ENCODE data around the gene CMTM8.

CMTM8 gene

GRCh38 chr3:32326795-32327194 lies 88.3 kb downstream of the CMTM8 start:
- Histone ChIP-seq H2BK5ac (ENCODE audit: low read depth, low read length, poor library complexity) (no peak overlapping the region), H4K91ac (ENCODE audit: low read depth, low read length) (no peak overlapping the region), H3K27ac (ENCODE audit: low read depth, low read length) (no peak overlapping the region), H3K9ac (ENCODE audit: low read length) (no peak overlapping the region), H3K14ac (ENCODE audit: low read length) (no peak overlapping the region), H3K36me3 (ENCODE audit: control insufficient read depth in 1 of 2, insufficient read depth in 2 of 2, low read length in 2 of 2) (no peaks in the 10 kb centered on the region), H3K4ac (ENCODE audit: low read depth, low read length) (no peak overlapping the region), H2BK120ac (ENCODE audit: insufficient read depth, low read length, poor library complexity) (no peak overlapping the region), H3K18ac (ENCODE audit: low read length) (no peak overlapping the region), H2AFZ (ENCODE audit: insufficient read depth, low read length, poor library complexity) (no peak overlapping the region), H4K8ac (ENCODE audit: low read depth, low read length) (no peak overlapping the region), H4K12ac (ENCODE audit: low read depth, low read length) (no peak overlapping the region), H3K79me1 (ENCODE audit: low read length) (no peaks in the 10 kb centered on the region), H2BK12ac (ENCODE audit: low read length) (no peak overlapping the region), H3K9me3 (ENCODE audit: insufficient read depth, low read depth, low read length) (no peaks in the 10 kb centered on the region), H3K4me1 (ENCODE audit: control insufficient read depth in 1 of 2, insufficient read depth in 2 of 2, low read length in 2 of 2) (no peaks in the 10 kb centered on the region), H3K23ac (ENCODE audit: low read length) (no peak overlapping the region), H2AK5ac (ENCODE audit: low read length) (no peak overlapping the region), H3K4me2 (ENCODE audit: low read length) (no peak overlapping the region), H3K27me3 (ENCODE audit: insufficient read depth, low read length) (no peaks in the 10 kb centered on the region), H3K79me2 (ENCODE audit: control insufficient read depth, insufficient read depth, low read length, poor library complexity) (peaks cover 2% of the 10 kb centered on the region), H3K4me3 (ENCODE audit: low read depth, low read length) (no peak overlapping the region)
- DNase-seq = no peak
- no CpG with 5 or more reads among the region's 2 CpGs for WGBS (ENCODE audit: extremely low coverage, insufficient coverage, insufficient read length)

GRCh38 chr3:32334675-32335074 lies 96.2 kb downstream of the CMTM8 start:
- Histone ChIP-seq H3K18ac (ENCODE audit: low read length) (no peak overlapping the region), H3K4ac (ENCODE audit: low read depth, low read length) (no peak overlapping the region), H3K4me1 (ENCODE audit: control insufficient read depth in 1 of 2, insufficient read depth in 2 of 2, low read length in 2 of 2) (peaks cover 17 to 23% of the 10 kb centered on the region in 2 experiments), H2BK5ac (ENCODE audit: low read depth, low read length, poor library complexity) (no peak overlapping the region), H4K12ac (ENCODE audit: low read depth, low read length) (no peak overlapping the region), H2BK120ac (ENCODE audit: insufficient read depth, low read length, poor library complexity) (no peak overlapping the region), H3K27me3 (ENCODE audit: insufficient read depth, low read length) (no peaks in the 10 kb centered on the region), H2AFZ (ENCODE audit: insufficient read depth, low read length, poor library complexity) (no peak overlapping the region), H3K9ac (ENCODE audit: low read length) (no peak overlapping the region), H3K79me1 (ENCODE audit: low read length) (peaks cover 3% of the 10 kb centered on the region), H4K91ac (ENCODE audit: low read depth, low read length) (peak overlapping the region; percentile 48), H3K4me3 (ENCODE audit: low read depth, low read length) (no peak overlapping the region), H3K23ac (ENCODE audit: low read length) (no peak overlapping the region), H3K36me3 (ENCODE audit: control insufficient read depth in 1 of 2, insufficient read depth in 2 of 2, low read length in 2 of 2) (no peaks in the 10 kb centered on the region), H3K27ac (ENCODE audit: low read depth, low read length) (no peak overlapping the region), H3K79me2 (ENCODE audit: control insufficient read depth, insufficient read depth, low read length, poor library complexity) (no peaks in the 10 kb centered on the region), H2AK5ac (ENCODE audit: low read length) (no peak overlapping the region), H4K8ac (ENCODE audit: low read depth, low read length) (no peak overlapping the region), H3K14ac (ENCODE audit: low read length) (no peak overlapping the region), H3K9me3 (ENCODE audit: insufficient read depth, low read depth, low read length) (no peaks in the 10 kb centered on the region), H2BK12ac (ENCODE audit: low read length) (no peak overlapping the region), H3K4me2 (ENCODE audit: low read length) (no peak overlapping the region)
- DNase-seq = peak in 1 of 2 donors; percentile 8
- WGBS (ENCODE audit: extremely low coverage, insufficient coverage, insufficient read length) = no CpG with 5 or more reads among the region's 4 CpGs

- H3K18ac ChIP-seq (ENCODE audit: low read length) = no peak overlapping the region
- H3K4ac ChIP-seq (ENCODE audit: low read depth, low read length) = no peak overlapping the region
- H2BK120ac ChIP-seq (ENCODE audit: insufficient read depth, low read length, poor library complexity) = no peak overlapping the region
- no peak overlapping the region for H2BK5ac ChIP-seq (ENCODE audit: low read depth, low read length, poor library complexity)
- peaks cover 3% of the 10 kb centered on the region for H3K79me1 ChIP-seq (ENCODE audit: low read length)
- no peaks in the 10 kb centered on the region for H3K36me3 ChIP-seq (ENCODE audit: control insufficient read depth in 1 of 2, insufficient read depth in 2 of 2, low read length in 2 of 2)
- no peak overlapping the region for H2AFZ ChIP-seq (ENCODE audit: insufficient read depth, low read length, poor library complexity)
- no peak overlapping the region for H4K12ac ChIP-seq (ENCODE audit: low read depth, low read length)
- H3K9me3 ChIP-seq (ENCODE audit: insufficient read depth, low read depth, low read length) = no peaks in the 10 kb centered on the region
- no peak overlapping the region for H3K9ac ChIP-seq (ENCODE audit: low read length)
- H4K91ac ChIP-seq (ENCODE audit: low read depth, low read length) = no peak overlapping the region
- H3K79me2 ChIP-seq (ENCODE audit: control insufficient read depth, insufficient read depth, low read length, poor library complexity) = no peaks in the 10 kb centered on the region
- H3K4me1 ChIP-seq (ENCODE audit: control insufficient read depth in 1 of 2, insufficient read depth in 2 of 2, low read length in 2 of 2) = peaks cover 17 to 23% of the 10 kb centered on the region in 2 experiments
- H3K27me3 ChIP-seq (ENCODE audit: insufficient read depth, low read length) = no peaks in the 10 kb centered on the region
- no peak overlapping the region for H3K14ac ChIP-seq (ENCODE audit: low read length)
- H2AK5ac ChIP-seq (ENCODE audit: low read length) = no peak overlapping the region
- H3K23ac ChIP-seq (ENCODE audit: low read length) = no peak overlapping the region
- peak; percentile 85 to 86 for DNase-seq
- H4K8ac ChIP-seq (ENCODE audit: low read depth, low read length) = no peak overlapping the region
- no peak overlapping the region for H2BK12ac ChIP-seq (ENCODE audit: low read length)
- H3K27ac ChIP-seq (ENCODE audit: low read depth, low read length) = peak overlapping the region; percentile 26
- no peak overlapping the region for H3K4me3 ChIP-seq (ENCODE audit: low read depth, low read length)
- WGBS (ENCODE audit: extremely low coverage, insufficient coverage, insufficient read length) = no CpG with 5 or more reads among the region's 13 CpGs
- H3K4me2 ChIP-seq (ENCODE audit: low read length) = peak overlapping the region; percentile 14
These were observed 97.1 kb downstream of the CMTM8 start for GRCh38 chr3:32335365-32336112.

DNA sequence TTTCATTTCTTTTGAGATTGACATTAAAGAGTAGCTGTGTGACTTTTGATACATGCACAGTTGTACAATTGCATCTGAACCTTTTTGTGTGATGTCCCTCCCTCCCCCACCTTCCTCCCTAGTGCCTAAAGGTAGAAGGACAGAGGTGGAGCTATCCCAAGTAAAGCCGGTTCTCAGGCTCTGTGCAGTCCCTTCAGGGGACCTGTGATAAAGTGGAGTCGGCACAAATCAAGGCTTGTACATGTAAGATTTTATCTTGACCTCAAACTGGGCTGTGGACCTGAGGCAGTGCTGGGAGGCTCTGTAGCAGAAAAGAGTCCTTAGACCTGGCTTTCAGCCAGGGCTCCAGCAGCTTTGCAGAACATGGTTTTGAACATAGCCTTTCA lies 97.6 kb downstream of the CMTM8 start:
- no peak overlapping the region for H3K9ac ChIP-seq (ENCODE audit: low read length)
- H2AK5ac ChIP-seq (ENCODE audit: low read length) = no peak overlapping the region
- no peak overlapping the region for H3K4me3 ChIP-seq (ENCODE audit: low read depth, low read length)
- peaks cover 17 to 23% of the 10 kb centered on the region in 2 experiments for H3K4me1 ChIP-seq (ENCODE audit: control insufficient read depth in 1 of 2, insufficient read depth in 2 of 2, low read length in 2 of 2)
- H2BK120ac ChIP-seq (ENCODE audit: insufficient read depth, low read length, poor library complexity) = no peak overlapping the region
- peaks cover 3% of the 10 kb centered on the region for H3K79me1 ChIP-seq (ENCODE audit: low read length)
- no peak overlapping the region for H3K18ac ChIP-seq (ENCODE audit: low read length)
- no peak overlapping the region for H3K4ac ChIP-seq (ENCODE audit: low read depth, low read length)
- H3K27me3 ChIP-seq (ENCODE audit: insufficient read depth, low read length) = no peaks in the 10 kb centered on the region
- peak; percentile 43 to 59 for DNase-seq
- H4K8ac ChIP-seq (ENCODE audit: low read depth, low read length) = no peak overlapping the region
- no peak overlapping the region for H2BK5ac ChIP-seq (ENCODE audit: low read depth, low read length, poor library complexity)
- no peaks in the 10 kb centered on the region for H3K79me2 ChIP-seq (ENCODE audit: control insufficient read depth, insufficient read depth, low read length, poor library complexity)
- WGBS (ENCODE audit: extremely low coverage, insufficient coverage, insufficient read length) = no CpG with 5 or more reads among the region's 2 CpGs
- no peak overlapping the region for H4K91ac ChIP-seq (ENCODE audit: low read depth, low read length)
- H3K36me3 ChIP-seq (ENCODE audit: control insufficient read depth in 1 of 2, insufficient read depth in 2 of 2, low read length in 2 of 2) = no peaks in the 10 kb centered on the region
- H3K27ac ChIP-seq (ENCODE audit: low read depth, low read length) = no peak overlapping the region
- no peak overlapping the region for H3K14ac ChIP-seq (ENCODE audit: low read length)
- H3K9me3 ChIP-seq (ENCODE audit: insufficient read depth, low read depth, low read length) = no peaks in the 10 kb centered on the region
- H4K12ac ChIP-seq (ENCODE audit: low read depth, low read length) = no peak overlapping the region
- H3K4me2 ChIP-seq (ENCODE audit: low read length) = peak overlapping the region; percentile 14
- H3K23ac ChIP-seq (ENCODE audit: low read length) = no peak overlapping the region
- H2AFZ ChIP-seq (ENCODE audit: insufficient read depth, low read length, poor library complexity) = no peak overlapping the region
- H2BK12ac ChIP-seq (ENCODE audit: low read length) = no peak overlapping the region

Measured in trophoblast cell (in vitro differentiated cells and primary cell).